Activated CD4-positive, alpha-beta T cell treated with anti-CD3 and anti-CD28 coated beads, Interleukin-2, amount 50 U/mL, for 16 hours (primary cell): Measurements from ENCODE around the gene FBXL15.

Experiments used
- DNase-seq: peaks from one replicate; pipeline ENCODE4 v3.0.0-alpha.2; 2020

Gene FBXL15

GRCh38 chr10:102460836-102461186, 40.2 kb downstream of the FBXL15 start:
- DNase-seq, result no peak

- DNase-seq, result peak; percentile 94
These were observed 40.8 kb downstream of the FBXL15 start for GRCh38 chr10:102461187-102462054.

GRCh38 chr10:102462512-102463054, 41.9 kb downstream of the FBXL15 start:
- DNase-seq, result no peak

GRCh38 chr10:102463983-102464382, 43.3 kb downstream of the FBXL15 start:
- no peak for DNase-seq

- DNase-seq, result no peak
These were observed 44.8 kb downstream of the FBXL15 start for GRCh38 chr10:102465466-102465865.

- no peak for DNase-seq
These were observed 46.7 kb downstream of the FBXL15 start for GRCh38 chr10:102467318-102467717.

- no peak for DNase-seq
These were observed 47.4 kb downstream of the FBXL15 start for GRCh38 chr10:102467971-102468438.

GRCh38 chr10:102468683-102469082, 48.0 kb downstream of the FBXL15 start:
- DNase-seq, result no peak

- no peak for DNase-seq
These were observed 50.2 kb downstream of the FBXL15 start for GRCh38 chr10:102470579-102471546.
